ENCODE results near the gene QRFP.
"Not testable (repeated sequence)": the region's sequence is repeated elsewhere in the genome, so short reads cannot be mapped to it uniquely, and the experiment has no call there.

Gene QRFP

DNA sequence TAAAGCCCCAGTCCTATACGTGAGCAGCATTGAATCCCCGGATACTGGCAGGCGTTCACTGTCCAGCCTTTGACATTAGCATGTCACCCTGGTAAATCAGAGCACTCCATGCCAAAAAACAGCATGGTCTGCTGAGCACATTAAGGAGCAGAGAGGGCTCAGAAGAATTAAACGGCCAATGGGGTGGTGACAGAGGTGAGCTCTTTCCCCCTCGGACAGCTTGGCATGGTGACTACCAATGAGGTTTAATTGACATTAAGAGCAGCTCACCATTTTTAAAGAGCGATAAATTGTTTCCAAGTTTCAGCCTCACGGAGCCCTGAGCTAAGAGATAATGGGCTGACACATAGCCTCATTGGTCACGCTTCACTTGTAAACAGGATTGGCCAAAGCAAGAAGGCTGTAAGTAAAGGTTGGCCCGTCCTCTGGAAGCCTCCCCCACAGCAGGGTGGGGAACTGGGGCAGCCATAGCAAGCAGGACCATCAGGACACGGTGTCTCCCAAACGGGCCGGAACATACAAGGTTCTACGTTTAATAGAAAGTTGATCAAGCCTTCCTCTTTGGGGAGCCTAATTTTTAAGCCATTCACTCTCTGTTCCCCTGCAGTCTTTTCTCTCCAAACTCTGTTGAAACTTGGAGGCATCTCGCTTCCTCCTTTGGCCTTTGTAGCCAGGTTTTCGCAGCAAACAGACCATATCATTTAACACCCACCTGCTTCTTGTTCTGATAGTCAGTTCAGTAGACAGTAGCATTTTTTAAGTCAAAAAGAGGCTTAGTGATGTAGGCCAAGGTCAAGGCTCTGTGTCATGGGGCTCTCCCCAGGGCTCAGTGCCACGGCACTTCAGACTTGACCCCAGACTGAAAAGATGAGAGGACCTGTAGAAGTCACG, 25.9 kb downstream of the QRFP start:
- FAIRE-seq: no peak

DNA sequence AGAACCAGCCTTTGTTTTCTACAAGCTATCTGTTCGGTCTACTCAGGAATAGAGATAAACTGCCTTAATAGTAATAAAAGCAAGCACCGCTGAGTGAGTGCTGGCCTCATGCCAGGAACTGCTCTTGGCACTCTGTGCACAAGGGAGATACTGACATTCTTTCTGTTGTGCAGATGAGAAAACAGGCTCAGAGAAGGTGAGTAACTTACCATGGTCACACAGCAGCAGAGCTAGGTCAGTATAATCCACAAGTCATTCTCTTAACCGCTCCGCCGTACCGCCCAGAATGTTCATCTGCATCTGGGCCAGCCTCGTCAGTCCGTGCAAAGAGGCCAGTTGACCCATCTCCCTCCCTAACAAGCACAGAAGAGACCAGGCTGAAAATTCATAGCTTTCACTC, 27.4 kb downstream of the QRFP start:
- FAIRE-seq: no peak

DNA sequence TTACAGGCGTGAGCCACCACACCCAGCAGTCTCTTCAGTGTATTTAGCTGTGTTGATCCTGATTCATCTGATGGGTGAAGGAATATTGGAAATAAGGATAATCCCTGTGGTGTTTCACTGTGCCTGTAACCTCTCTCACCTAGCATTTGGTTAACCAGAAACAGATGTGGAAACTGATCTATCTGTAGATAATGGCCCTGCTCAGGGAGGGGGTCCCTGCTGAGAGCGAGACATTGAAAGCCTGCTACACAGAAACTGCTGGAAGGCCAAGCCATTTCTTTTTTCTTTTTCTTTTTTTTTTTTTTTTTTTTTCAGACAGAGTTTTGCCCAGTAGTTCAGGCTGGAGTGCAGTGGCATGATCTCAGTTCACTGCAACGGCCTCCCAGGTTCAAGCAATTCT, 28.4 kb downstream of the QRFP start:
- FAIRE-seq: no peak

DNA sequence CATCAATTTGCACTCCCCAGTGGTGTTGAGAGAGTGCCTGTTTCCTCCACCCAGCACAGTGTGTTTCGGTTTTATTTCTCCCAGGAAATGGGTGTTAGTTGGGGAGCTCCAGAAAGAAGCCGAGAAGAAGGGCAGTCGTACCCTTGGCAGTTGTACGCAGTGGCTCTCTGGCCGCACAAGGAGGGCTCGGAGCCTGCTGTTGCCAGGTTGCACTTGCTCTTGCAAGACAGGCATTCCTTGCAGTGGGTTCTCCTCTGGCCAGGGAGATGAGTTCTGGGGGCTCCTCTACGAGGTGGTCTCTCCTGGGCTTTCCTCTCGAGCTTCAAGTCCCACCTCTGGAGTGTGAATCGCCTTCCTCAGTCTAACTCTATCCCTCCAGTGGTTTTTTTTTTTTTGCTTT, 29.1 kb downstream of the QRFP start:
- no peak for FAIRE-seq

DNA sequence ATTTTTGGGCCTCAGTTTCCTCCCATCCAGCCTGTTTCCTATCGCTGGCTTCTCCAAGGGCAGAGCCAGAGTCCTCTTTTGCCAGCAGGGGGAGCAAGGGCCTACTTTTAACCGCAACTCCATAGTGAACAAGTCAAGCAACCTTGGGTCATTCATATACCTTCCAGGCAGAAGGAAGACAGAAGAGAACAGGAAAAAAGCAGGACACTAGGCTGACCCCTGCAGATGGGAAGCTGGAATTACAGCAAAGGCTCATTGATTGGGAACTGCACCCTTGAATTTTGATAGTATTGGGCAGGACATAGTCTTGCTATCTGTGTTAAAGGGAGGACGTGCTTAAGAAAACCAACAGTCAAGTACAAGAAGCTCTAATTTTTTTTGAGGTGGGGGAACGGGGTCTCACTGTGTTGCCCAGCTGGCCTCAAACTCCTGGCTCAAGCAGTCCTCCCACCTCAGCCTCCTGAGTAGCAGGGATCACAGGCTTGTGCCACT, 30.1 kb downstream of the QRFP start:
- no peak for FAIRE-seq

DNA sequence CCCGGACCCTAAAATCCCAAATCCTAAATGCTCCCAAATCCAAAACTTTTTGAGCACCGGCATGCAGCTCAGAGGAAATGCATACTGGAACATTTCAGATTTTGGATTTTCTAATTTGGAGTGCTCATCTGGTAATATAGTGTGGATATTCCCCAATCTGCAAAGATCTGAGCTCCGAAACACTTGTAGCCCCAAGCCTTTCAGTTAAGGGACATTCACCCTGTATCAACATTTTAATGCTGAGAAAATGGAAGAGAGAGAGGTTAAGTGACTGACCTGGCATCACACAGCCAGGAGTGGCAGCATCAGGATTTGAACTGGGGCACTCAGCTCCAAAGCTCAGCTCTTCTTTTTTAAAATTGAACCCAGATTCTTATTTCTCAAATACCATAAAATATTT, 30.7 kb downstream of the QRFP start:
- no peak for FAIRE-seq

DNA sequence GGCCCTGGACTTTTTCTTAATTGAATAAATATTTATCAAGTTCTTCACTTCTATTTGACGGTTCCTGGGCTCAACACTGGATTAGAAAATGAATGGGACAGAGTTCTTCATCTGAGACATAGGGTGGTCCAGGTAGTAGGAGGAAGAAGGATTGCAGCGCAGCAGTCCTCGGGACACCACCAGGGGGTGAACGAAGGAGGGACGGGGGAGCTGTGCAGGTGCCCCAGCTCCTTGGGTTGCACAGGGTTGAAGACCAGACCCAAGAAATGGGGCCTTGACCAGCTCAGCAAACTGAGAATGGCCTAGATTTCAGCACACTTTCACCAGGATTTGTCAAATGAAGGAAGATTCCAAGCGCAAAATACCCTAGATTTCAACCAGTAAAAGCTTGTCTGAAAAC, 32.1 kb downstream of the QRFP start:
- FAIRE-seq: no peak

DNA sequence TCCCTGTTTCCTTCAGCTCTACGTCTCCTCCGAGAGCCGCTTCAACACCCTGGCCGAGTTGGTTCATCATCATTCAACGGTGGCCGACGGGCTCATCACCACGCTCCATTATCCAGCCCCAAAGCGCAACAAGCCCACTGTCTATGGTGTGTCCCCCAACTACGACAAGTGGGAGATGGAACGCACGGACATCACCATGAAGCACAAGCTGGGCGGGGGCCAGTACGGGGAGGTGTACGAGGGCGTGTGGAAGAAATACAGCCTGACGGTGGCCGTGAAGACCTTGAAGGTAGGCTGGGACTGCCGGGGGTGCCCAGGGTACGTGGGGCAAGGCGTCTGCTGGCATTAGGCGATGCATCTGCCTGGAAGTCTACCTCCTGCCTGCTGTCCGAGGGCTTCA, 33.9 kb downstream of the QRFP start:
- no peak for FAIRE-seq

DNA sequence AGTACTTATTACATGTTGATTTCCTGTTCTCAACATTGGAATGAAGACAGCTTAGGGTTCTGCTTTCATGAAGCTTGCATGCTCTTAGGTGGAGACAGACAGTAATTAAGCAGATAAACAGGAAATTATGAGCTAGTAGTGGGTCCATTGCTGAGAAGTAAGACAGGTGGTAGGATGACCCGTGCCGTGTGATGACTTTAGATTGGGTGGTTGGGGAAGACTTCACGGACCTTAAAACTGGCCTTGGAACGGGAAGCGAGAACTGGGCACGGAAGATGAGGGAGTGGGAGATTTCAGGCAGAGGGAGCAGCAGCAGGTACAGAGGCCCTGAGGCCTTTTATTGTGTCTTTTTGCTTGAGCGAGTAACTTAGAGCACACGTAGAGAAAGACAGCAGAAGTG, 34.4 kb downstream of the QRFP start:
- FAIRE-seq: no peak

DNA sequence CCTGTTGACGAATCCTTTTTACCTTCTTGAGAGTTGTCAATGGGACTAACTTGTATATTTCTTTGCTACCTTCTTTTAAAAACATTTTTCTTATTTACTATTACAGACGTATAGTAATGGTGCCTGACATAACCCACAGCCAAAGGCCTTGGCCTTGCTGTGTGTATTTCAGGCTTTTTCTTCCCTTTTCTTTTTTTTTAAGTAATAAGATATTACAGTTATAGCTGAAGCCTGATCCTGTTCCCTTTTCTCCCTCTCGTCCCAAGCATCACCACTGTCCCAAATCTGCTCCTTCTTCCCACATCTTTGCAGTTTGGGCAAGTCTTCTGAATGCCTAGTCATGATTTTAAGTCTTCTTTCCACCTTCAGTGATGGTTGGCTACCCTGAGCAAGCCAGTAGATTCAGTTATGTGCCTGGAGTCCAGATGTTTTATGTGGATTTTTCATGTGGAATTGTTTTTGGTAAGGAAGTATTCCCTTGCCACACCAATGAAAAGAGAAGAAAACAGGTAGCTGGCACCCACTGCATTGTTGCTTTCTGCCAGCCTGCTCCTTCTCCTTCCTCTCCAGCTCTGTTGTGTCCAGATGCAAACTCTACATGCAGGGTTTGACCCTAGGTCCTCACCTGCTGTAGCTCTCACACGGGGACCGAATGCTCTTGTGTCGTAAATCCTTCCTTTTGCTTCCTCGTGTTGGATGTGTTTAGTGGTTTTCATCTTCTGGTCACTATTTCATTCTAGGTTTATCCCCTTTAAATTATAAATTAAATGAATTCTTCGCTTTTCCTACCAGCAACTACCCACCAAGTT, 35.0 kb downstream of the QRFP start:
- FAIRE-seq: no peak

DNA sequence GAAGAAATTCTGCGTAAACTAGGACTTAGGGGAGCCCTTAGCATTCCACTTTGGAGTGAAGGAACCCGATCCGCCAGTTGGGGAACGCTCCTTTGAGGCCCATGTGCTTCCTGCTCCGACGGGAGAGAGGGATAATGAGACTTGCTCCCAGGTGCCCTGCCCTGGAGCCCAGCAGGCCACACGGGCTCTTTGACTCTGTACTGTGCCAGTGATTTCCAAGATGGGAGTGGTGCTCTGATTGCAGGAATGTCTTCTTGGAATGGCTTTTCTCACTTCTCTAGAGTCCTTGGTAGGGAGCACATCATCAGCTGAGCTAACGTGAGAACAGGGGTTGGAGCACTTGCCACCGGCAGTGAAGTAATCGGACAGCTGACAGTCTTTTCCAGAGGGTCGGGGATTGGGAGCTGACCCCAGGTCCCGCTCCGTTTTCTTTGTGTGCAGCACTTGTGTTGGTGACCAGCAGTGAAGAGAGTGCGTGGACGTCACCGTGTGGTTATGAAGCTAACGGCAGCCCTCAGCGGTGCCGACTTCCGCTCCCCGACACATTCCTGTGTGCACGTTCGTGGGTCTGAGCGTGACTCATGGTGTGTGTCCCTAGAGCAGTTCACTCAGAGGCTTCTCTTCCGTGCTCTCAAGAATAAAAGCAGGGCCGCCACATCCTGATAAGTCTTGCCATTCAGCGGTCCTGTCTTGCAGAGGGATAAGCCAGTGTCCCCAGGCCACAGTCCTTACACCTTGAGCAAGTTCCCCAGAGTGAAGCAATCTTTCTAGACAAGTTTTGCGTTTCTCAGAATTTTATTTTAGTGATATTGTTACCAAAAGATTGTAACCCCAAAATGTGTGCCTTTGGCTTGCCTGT, 35.9 kb downstream of the QRFP start:
- FAIRE-seq: no peak

DNA sequence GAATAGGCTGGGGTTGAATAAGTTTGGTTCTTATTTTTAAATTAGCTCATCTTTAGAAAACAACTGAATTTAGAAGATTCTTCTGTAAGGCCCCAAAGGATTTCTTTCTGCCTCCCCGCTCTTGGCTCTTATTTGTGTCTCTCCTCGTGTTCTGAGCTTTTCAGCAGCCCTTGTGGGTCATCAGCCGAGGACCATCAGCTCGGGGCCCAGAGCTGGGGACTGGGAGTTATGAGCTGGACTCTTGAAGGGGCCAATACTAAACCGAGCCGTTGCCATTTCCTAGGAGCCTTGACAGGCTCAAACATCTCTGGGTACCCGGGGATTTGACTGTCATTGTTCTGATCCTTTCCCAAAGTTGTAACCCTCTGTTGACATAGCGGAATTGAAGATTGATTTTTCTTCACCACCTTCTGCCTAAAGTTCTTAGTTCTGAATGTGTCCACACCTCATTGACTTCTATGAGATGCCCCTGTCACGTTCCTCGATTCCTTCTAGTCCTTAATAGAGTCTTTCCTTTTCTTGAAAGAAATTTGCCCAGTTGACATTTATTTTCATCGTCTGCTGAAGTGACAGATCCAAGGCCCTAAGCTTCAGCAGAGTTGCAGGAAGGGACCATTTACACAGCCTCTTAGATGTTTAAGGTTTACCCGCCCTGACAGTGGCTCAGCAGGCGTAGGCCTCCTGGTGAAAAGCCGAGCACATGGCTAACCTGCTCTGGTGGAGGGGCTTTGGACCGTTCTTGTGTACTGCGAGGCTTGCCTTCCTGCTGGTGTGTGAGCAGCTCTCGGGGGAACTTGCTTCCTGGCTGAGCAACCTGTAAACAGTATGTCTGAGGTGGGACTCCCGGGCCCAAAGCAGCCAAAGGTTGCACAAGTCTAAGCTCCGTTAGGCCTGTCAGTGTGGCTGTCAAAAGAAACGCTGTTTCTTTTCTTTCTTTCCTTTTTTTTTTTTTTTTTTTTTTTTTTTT, 37.6 kb downstream of the QRFP start:
- no peak for FAIRE-seq

DNA sequence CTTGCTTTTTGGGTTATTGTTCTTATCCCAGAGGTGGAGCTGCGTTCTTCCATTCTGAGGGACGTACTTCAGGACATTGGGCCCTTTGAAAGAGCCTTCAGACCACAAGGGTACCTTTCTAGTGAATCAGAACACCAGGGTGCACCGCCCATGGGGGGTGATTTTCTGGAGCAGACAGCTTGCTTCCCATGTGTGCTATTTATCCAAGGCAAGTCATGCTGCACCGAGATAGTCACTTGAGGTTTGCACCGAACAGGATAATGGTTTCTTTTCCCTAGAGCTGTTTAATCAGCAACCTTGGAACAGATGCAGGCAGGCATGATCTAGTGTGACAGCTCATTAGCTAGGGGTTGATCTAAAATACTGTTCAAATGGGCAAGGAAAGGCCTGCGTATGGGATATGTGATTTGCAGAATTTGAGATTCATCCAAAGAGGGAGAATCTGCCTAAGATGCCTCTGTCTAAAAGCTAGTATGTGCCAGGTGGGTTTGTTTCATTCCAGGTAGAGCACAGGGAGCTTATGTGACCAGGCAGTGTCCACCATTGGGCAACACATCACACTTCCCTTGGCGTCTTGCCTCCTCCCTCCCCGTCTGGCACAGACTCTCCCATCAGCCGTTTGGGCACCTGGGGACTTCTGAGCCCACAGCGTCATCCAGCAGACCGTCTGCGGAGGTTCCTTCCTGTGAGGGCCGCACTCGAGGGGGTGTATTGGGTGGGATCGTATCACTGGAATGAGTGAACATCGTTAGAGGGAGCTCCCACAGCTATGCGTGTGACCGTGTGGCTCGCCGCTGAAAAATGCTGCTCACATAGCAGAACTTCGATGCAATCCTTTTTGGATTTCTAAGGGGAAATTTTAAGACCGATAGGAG, 38.5 kb downstream of the QRFP start:
- no peak for FAIRE-seq

DNA sequence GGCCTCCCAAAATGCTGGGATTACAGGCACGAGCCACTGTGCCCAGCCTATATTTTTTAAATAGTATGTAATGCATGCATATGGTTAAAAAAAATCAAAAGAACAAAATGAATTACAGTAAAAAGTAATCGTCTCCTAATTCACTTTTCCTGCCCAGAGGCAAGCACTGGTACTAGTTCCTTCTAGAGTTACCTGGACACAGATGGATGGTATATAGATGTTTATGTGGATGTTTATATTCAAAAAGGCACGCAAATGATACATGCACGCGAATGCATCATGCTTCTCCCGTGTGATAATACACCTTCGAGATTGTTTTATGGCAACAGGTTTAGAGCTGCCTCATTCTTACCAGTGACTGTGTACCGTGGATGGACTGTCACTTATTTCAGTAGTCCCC, 40.1 kb downstream of the QRFP start:
- no peak for FAIRE-seq

DNA sequence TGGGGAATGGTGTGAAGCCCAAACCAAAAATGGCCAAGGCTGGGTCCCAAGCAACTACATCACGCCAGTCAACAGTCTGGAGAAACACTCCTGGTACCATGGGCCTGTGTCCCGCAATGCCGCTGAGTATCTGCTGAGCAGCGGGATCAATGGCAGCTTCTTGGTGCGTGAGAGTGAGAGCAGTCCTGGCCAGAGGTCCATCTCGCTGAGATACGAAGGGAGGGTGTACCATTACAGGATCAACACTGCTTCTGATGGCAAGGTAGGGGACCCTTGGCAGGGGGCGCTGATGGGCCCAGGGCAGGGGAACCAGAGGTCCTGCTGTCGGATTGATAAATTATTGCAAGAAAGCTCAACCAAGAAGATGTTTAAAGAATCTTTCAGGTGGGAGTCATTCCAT, 41.8 kb downstream of the QRFP start:
- FAIRE-seq: no peak

DNA sequence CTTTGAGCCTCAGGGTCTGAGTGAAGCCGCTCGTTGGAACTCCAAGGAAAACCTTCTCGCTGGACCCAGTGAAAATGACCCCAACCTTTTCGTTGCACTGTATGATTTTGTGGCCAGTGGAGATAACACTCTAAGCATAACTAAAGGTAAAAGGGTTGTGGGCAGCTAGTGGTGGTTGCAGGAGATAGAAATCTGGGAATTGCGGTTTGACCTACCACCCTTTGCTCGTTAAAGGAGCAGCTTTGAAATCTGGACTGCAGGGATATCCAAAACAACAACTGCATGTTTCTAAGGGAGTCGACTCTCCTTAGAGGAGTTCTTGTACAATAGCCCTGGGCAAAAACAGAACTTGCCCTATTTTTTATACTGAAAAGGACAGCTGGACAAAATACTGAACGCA, 42.5 kb downstream of the QRFP start:
- no peak for FAIRE-seq

DNA sequence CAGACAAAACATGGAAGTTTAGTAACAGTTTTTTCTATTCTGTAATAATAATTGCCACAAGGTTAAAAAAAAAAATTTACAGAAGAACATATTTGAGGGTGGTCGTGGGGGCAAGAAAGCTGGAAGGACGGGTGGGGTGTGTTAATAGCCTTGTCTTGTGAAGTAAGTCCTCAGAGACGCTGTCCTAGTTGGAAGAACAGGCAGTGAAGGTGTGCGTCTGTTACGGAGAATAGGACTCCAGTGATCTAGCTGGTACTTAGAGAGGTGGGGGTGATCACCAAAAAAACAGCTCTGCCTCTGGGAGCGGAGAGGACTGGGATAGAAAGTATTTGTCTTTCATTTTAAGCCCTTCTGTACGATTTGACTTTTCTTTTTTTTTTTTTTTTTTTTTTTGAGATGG, 43.8 kb downstream of the QRFP start:
- no peak for FAIRE-seq

DNA sequence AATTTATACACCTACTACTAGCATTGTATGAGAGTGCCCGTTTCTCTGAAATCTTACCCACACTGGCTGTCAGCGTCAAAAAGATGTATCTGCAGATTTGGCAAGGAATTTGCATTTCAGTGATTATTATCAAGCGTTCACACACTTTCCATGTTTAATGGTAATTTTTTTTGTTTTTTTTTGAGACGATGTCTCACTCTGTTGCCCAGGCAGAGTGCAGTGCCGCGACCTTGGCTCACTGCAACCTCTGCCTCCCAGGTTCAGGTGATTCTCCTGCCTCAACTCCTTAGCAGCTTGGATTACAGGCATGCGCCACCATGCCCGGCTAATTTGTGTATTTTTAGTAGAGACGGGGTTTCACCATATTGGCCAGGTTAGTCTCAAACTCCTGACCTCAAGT, 47.3 kb downstream of the QRFP start:
- no peak for FAIRE-seq

DNA sequence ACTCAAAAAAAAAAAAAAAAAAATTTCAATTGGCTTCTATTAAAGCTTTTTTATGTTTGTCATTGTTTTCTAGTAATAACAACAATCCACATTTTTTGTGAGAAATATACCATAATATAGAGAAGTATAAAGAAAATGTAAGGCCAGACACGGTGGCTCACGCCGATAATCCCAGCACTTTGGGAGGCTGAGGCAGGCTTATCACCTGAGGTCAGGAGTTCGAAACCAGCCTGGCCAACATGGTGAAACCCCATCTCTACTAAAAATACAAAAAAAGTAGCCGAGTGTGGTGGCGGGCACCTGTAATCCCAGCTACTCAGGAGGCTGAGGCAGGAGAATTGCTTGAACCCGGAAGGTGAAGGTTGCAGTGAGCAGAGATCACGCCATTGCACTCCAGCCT, 48.1 kb downstream of the QRFP start:
- not testable (repeated sequence) for FAIRE-seq

DNA sequence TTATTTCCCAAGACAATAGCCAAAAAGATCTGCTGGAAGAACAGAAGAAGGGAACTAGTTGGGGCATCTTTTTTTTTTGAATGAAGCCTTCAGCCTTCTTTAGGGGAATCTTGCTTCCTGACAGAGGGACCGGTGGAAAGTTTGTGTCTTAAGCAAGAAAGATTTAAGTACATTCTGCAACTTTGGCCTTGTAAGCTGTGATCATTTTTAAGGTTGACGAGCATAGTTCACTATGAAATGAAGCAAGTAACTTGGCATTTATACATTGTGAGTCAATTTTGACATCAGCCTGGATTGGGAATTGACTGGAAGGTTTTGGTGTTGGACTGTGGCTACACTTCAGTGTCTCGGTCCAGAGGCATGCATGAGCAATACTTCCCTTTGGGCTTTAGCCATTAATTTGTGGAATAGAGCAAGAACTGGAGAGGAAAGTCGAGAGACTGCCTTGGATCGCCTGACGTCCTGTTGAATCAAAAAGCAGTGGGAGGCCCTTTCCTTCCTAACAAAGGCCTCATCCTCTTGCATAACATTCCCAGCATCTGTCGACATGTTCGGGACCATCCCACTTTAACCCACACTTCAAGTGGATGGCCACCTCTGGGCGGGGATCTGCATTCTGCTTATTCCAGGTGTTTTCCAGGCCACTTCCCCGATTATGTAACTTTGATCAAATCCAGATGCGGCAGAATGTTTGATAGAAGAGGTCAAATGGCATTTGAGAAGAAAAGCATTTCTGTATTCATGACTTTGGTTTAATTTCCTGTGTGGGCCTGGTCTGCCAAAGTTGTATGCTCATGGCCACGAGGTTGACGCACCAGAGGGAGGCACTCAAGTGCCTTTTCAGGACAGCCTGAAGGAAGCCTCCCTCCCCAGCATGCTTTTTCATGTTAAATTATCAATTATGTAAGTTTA, 49.0 kb downstream of the QRFP start:
- peak; percentile 63 for FAIRE-seq

Measured in endometrium (tissue), 2 donors.